Measurements from ENCODE around the gene DOHH. TPM values are rescaled to one million over a fixed set of nuclear protein-coding genes. Genes with fewer than 3 reads are reported as not detected.

Gene DOHH
- total RNA-seq, 1 experiment from 2014 or later, result 24.9 TPM

GRCh38 chr19:3511506-3512251 is 11.2 kb upstream of the DOHH start:
- ChIA-PET POLR2A (no interaction called here), CTCF (no interaction called here)
- Histone ChIP-seq H3K4me1 (ENCODE audit: control insufficient read depth, insufficient read depth, low read length) (no peaks in the 10 kb centered on the region; the same call in none of the 2 replicates), H3K36me3 (ENCODE audit: control insufficient read depth, insufficient read depth, low read length) (peaks cover 1% of the 10 kb centered on the region), H3K27ac (ENCODE audit: low read length) (no peak overlapping the region), H3K9me3 (ENCODE audit: control insufficient read depth, insufficient read depth, low read depth, low read length) (no peaks in the 10 kb centered on the region), H3K27me3 (ENCODE audit: control insufficient read depth, insufficient read depth, low read length) (no peaks in the 10 kb centered on the region), H3K4me3 (ENCODE audit: low read depth in 2 of 2, low read length in 2 of 2) (no peak overlapping the region)
- TF ChIP-seq CTCF (IDR thresholded peaks at IDR 0.05), result no peak
- no peak for TF ChIP-seq SIN3A (IDR thresholded peaks at IDR 0.05; ENCODE audit: borderline replicate concordance, insufficient read depth, low read depth, low read length)
- no peak for TF ChIP-seq REST (IDR thresholded peaks at IDR 0.05; ENCODE audit: insufficient read depth in 1 of 2, low read depth in 2 of 2, low read length in 1 of 2)
- no peak for TF ChIP-seq POLR2AphosphoS5 (IDR thresholded peaks at IDR 0.05; ENCODE audit: low read depth, low read length)
- no peak for TF ChIP-seq TCF7L2 (IDR thresholded peaks at IDR 0.05; ENCODE audit: low read depth, low read length)
- no peak for ATAC-seq
- intact Hi-C loops (cut with micrococcal nuclease; ENCODE audit: unreplicated experiment), result no loop called here
- DNase-seq (ENCODE audit: low read depth, low spot score), result no peak
- no TSS peak for BruUV-seq (replicated peaks)
- in situ Hi-C loops (cut with HindIII; ENCODE audit: low pct_unique_long_range_greater_than_20kb, low sequenced_read_pairs), result no loop called here

- intact Hi-C loops (cut with micrococcal nuclease; ENCODE audit: unreplicated experiment) (no loop called here), in situ Hi-C loops (cut with HindIII; ENCODE audit: low pct_unique_long_range_greater_than_20kb, low sequenced_read_pairs) (no loop called here)
- H3K27ac ChIP-seq (ENCODE audit: low read length), result no peak overlapping the region
- H3K9me3 ChIP-seq (ENCODE audit: control insufficient read depth, insufficient read depth, low read depth, low read length), result no peaks in the 10 kb centered on the region
- POLR2A ChIA-PET, result no interaction called here
- no peak for ATAC-seq
- CTCF ChIA-PET, result no interaction called here
- TF ChIP-seq POLR2AphosphoS5 (IDR thresholded peaks at IDR 0.05; ENCODE audit: low read depth, low read length) (no peak), TCF7L2 (IDR thresholded peaks at IDR 0.05; ENCODE audit: low read depth, low read length) (no peak), CTCF (IDR thresholded peaks at IDR 0.05) (no peak), SIN3A (IDR thresholded peaks at IDR 0.05; ENCODE audit: borderline replicate concordance, insufficient read depth, low read depth, low read length) (no peak)
- no peak for DNase-seq (ENCODE audit: low read depth, low spot score)
- H3K4me3 ChIP-seq (ENCODE audit: low read depth in 2 of 2, low read length in 2 of 2), result no peak overlapping the region
- H3K27me3 ChIP-seq (ENCODE audit: control insufficient read depth, insufficient read depth, low read length), result no peaks in the 10 kb centered on the region
- H3K36me3 ChIP-seq (ENCODE audit: control insufficient read depth, insufficient read depth, low read length), result peaks cover 3% of the 10 kb centered on the region
- BruUV-seq (replicated peaks), result no TSS peak
- no peaks in the 10 kb centered on the region; the same call in none of the 2 replicates for H3K4me1 ChIP-seq (ENCODE audit: control insufficient read depth, insufficient read depth, low read length)
Measured at GRCh38 chr19:3510727-3511126, 10.3 kb upstream of the DOHH start.

Measured in Panc1 (cell line).